Measurements from ENCODE around the gene YY1. TPM values are rescaled to one million over a fixed set of nuclear protein-coding genes. Genes with fewer than 3 reads are reported as not detected.

The YY1 gene
- total and polyA plus RNA-seq, 9 of the 15 experiments (the other 6 are each of a cell fraction or from before 2014, with no cell fraction given), result 20.8 to 74.2 (median 46.7) TPM

- TF ChIP-seq ZBTB26 (CRISPR knock-in tag; IDR thresholded peaks at IDR 0.05) (no peak), THAP12 (CRISPR knock-in tag; IDR thresholded peaks at IDR 0.05) (no peak), TRIM24 (IDR thresholded peaks at IDR 0.05) (peak in 1 of 2 experiments; percentile 69; a peak in 2 of 4 replicates), GTF2B (IDR thresholded peaks at IDR 0.05; ENCODE audit: extremely low read depth, insufficient read length) (no peak), ZBTB1 (CRISPR knock-in tag; IDR thresholded peaks at IDR 0.05; ENCODE audit: borderline replicate concordance, low read depth) (no peak), NONO (IDR thresholded peaks at IDR 0.05; ENCODE audit: low read depth in 2 of 2, low read length in 1 of 2) (peak in 1 of 2 experiments; percentile 20; a peak in 1 of 4 replicates), RBFOX2 (IDR thresholded peaks at IDR 0.05; ENCODE audit: low read depth, low read length) (peak; percentile 82; the same call in 1 of the 2 replicates), FIP1L1 (IDR thresholded peaks at IDR 0.05; ENCODE audit: low read depth, low read length, poor library complexity, severe bottlenecking) (peak; percentile 72), MYC (IDR thresholded peaks at IDR 0.05; ENCODE audit: low read depth, low read length) (peak; percentile 19; the same call in 1 of the 2 replicates), MYC (CRISPR knock-in tag; IDR thresholded peaks at IDR 0.05; ENCODE audit: borderline replicate concordance, low read depth) (no peak), ZNF551 (CRISPR knock-in tag; IDR thresholded peaks at IDR 0.05) (no peak), POLR2AphosphoS5 (IDR thresholded peaks at IDR 0.05; ENCODE audit: control insufficient read depth, insufficient read depth, low read depth, low read length) (peak; percentile 20; the same call in 1 of the 2 replicates), PPARD (CRISPR knock-in tag; IDR thresholded peaks at IDR 0.05) (no peak), XRCC3 (IDR thresholded peaks at IDR 0.05) (no peak), ZFP30 (CRISPR knock-in tag; IDR thresholded peaks at IDR 0.05; ENCODE audit: borderline replicate concordance) (no peak)
- TF ChIP-seq, protein P1, sequence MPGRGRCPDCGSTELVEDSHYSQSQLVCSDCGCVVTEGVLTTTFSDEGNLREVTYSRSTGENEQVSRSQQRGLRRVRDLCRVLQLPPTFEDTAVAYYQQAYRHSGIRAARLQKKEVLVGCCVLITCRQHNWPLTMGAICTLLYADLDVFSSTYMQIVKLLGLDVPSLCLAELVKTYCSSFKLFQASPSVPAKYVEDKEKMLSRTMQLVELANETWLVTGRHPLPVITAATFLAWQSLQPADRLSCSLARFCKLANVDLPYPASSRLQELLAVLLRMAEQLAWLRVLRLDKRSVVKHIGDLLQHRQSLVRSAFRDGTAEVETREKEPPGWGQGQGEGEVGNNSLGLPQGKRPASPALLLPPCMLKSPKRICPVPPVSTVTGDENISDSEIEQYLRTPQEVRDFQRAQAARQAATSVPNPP (IDR thresholded peaks at IDR 0.05; ENCODE audit: borderline replicate concordance, insufficient read depth, insufficient read length), result no peak
- TF ChIP-seq, protein P2, sequence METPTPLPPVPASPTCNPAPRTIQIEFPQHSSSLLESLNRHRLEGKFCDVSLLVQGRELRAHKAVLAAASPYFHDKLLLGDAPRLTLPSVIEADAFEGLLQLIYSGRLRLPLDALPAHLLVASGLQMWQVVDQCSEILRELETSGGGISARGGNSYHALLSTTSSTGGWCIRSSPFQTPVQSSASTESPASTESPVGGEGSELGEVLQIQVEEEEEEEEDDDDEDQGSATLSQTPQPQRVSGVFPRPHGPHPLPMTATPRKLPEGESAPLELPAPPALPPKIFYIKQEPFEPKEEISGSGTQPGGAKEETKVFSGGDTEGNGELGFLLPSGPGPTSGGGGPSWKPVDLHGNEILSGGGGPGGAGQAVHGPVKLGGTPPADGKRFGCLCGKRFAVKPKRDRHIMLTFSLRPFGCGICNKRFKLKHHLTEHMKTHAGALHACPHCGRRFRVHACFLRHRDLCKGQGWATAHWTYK (CRISPR knock-in tag; IDR thresholded peaks at IDR 0.05), result 0 out of 2 replicates have a peak, but pooled peaks have one; percentile 24
Observed at GRCh38 chr14:100237735-100238418, 1.1 kb upstream of the YY1 start (continued).
